CD14-positive monocyte (primary cell): ENCODE data around the gene NFKB1. TPM values are rescaled to one million over a fixed set of nuclear protein-coding genes. Genes with fewer than 3 reads are reported as not detected.

Experiments
- DNase-seq, 3 donors: peaks; one replicate each; pipeline ENCODE4 v3.0.0-alpha.2; 2011 to 2022
- H2AFZ ChIP-seq: 2 replicates; pipeline ENCODE4 v1.6.0; 2012; ENCODE audit warnings: mild to moderate bottlenecking, low read depth, low read length, inconsistent platforms; ENCODE audit not compliant: insufficient read depth, poor library complexity, severe bottlenecking
- H3K27ac ChIP-seq, 2 donors: 1 replicate in 1 of 2; 2 replicates in 1 of 2; pipeline ENCODE4 v1.5.1; 2012 to 2013; ENCODE audit warnings: low read length in 2 of 2, control low read depth in 1 of 2, inconsistent platforms in 1 of 2, low read depth in 1 of 2, mild to moderate bottlenecking in 1 of 2
- H3K27me3 ChIP-seq, 2 donors: one replicate each; pipeline versions ENCODE4 v1.6.0 to v1.6.1; 2011 to 2013; ENCODE audit warnings: low read length in 2 of 2; ENCODE audit not compliant: control insufficient read depth in 2 of 2, insufficient read depth in 2 of 2
- H3K36me3 ChIP-seq, 2 donors: replicated peaks in 1 of 2; 1 replicate in 1 of 2; 2 replicates in 1 of 2; pipeline versions ENCODE4 v1.5.1 to v1.6.1; 2012 to 2013; ENCODE audit warnings: low read length in 2 of 2, control low read depth in 1 of 2, inconsistent platforms in 1 of 2, mild to moderate bottlenecking in 1 of 2; ENCODE audit not compliant: insufficient read depth in 2 of 2, control insufficient read depth in 1 of 2
- H3K4me1 ChIP-seq, 2 donors: 1 replicate in 1 of 2; 2 replicates in 1 of 2; pipeline versions ENCODE4 v1.5.1 to v1.6.1; 2012 to 2013; ENCODE audit warnings: low read length in 2 of 2, control low read depth in 1 of 2, inconsistent platforms in 1 of 2, mild to moderate bottlenecking in 1 of 2, moderate library complexity in 1 of 2; ENCODE audit not compliant: insufficient read depth in 2 of 2, control insufficient read depth in 1 of 2
- H3K4me2 ChIP-seq: replicated peaks from 2 replicates; pipeline ENCODE3; 2012; ENCODE audit warnings: low read length, moderate library complexity, mild to moderate bottlenecking; ENCODE audit not compliant: poor library complexity, severe bottlenecking; ENCODE audit errors: extremely low read depth
- H3K4me3 ChIP-seq, 3 experiments: fragments of 200-600 bp in 1 of 3; sonication (generic) in 1 of 3; replicated peaks in 1 of 3; 1 replicate in 2 of 3; 2 replicates in 1 of 3; pipeline ENCODE4 v1.5.1; 2011 to 2013; ENCODE audit warnings: low read length in 3 of 3, mild to moderate bottlenecking in 3 of 3, control low read depth in 2 of 3, low read depth in 2 of 3, inconsistent platforms in 1 of 3, moderate library complexity in 1 of 3
- H3K79me2 ChIP-seq: 2 replicates; pipeline ENCODE4 v1.6.0; 2012; ENCODE audit warnings: mild to moderate bottlenecking, control low read depth, inconsistent platforms, low read length, moderate library complexity; ENCODE audit not compliant: insufficient read depth
- H3K9ac ChIP-seq: 2 replicates; pipeline ENCODE4 v1.6.0; 2017; ENCODE audit warnings: low read length, mild to moderate bottlenecking; ENCODE audit not compliant: insufficient read depth, poor library complexity, severe bottlenecking
- H3K9me3 ChIP-seq, 2 donors: replicated peaks in 1 of 2; 1 replicate in 1 of 2; 2 replicates in 1 of 2; pipeline versions ENCODE4 v1.5.1 to v1.6.1; 2012 to 2013; ENCODE audit warnings: low read length in 2 of 2, control low read depth in 1 of 2; ENCODE audit not compliant: control insufficient read depth in 1 of 2, insufficient read depth in 1 of 2
- H4K20me1 ChIP-seq: 2 replicates; pipeline ENCODE4 v1.6.0; 2012; ENCODE audit warnings: mild to moderate bottlenecking, low read length, control low read depth, moderate library complexity; ENCODE audit not compliant: insufficient read depth
- H3K27ac Mint-ChIP-seq, 7 donors: one replicate each; pipeline ENCODE4 v1.8.0; 2020; ENCODE audit warnings: mild to moderate bottlenecking in 7 of 7, mixed read lengths in 7 of 7, moderate library complexity in 6 of 7, inconsistent platforms in 2 of 7
- H3K27me3 Mint-ChIP-seq, 3 donors: one replicate each; pipeline ENCODE4 v1.8.0; 2021 to 2022; ENCODE audit warnings: low read depth in 3 of 3, mild to moderate bottlenecking in 3 of 3, mixed read lengths in 3 of 3, moderate library complexity in 3 of 3, inconsistent platforms in 1 of 3
- H3K36me3 Mint-ChIP-seq, 2 donors: one replicate each; pipeline ENCODE4 v1.8.0; 2020; ENCODE audit warnings: mixed read lengths in 2 of 2, inconsistent platforms in 1 of 2, mild to moderate bottlenecking in 1 of 2
- H3K4me1 Mint-ChIP-seq: one replicate; pipeline ENCODE4 v1.8.0; 2020; ENCODE audit warnings: mild to moderate bottlenecking, mixed read lengths
- H3K4me3 Mint-ChIP-seq, 2 donors: one replicate each; pipeline ENCODE4 v1.8.0; 2020; ENCODE audit warnings: mild to moderate bottlenecking in 2 of 2, mixed read lengths in 2 of 2, moderate library complexity in 1 of 2
- H3K9me3 Mint-ChIP-seq, 7 donors: one replicate each; pipeline ENCODE4 v1.8.0; 2020 to 2022; ENCODE audit warnings: mixed read lengths in 7 of 7, mild to moderate bottlenecking in 6 of 7, moderate library complexity in 6 of 7, inconsistent platforms in 2 of 7
- WGBS: methylation state at CpG from one replicate; pipeline ENCODE4 v1.1.5; 2013; ENCODE audit warnings: missing lambda C conversion rate; ENCODE audit not compliant: insufficient coverage; 5-methylcytosine and 5-hydroxymethylcytosine counted together
- intact Hi-C, 2 donors: fragments of 100-400 bp; cut with micrococcal nuclease; formaldehyde crosslinking; loops; one replicate each; pipeline versions ENCODE4 v1.15.0 to v1.15.1; 2023
- polyA plus RNA-seq, 3 donors: library from polyadenylated mRNA; depleted of rRNA in 1 of 3; unstranded in 2 of 3; stranded (reverse) in 1 of 3; fragments of 300-500 nt in 2 of 3; fragments of >200 nt in 1 of 3; fragmentation: Illumina TruSeq in 2 of 3; gene quantifications; 1 replicate in 2 of 3; 2 replicates in 1 of 3; pipeline ENCODE4 v1.2.3, GENCODE V29; 2012 to 2021
- TF ChIP-seq, protein P1 (sequence below): fragments of 200-600 bp; IDR thresholded peaks from one replicate; pipeline ENCODE4 v1.8.0; 2022; ENCODE audit warnings: antibody characterized with exemption, mild to moderate bottlenecking

NFKB1 gene
- polyA plus RNA-seq, 3 donors: 9.0 to 34.4 (median 17.8) TPM

DNA sequence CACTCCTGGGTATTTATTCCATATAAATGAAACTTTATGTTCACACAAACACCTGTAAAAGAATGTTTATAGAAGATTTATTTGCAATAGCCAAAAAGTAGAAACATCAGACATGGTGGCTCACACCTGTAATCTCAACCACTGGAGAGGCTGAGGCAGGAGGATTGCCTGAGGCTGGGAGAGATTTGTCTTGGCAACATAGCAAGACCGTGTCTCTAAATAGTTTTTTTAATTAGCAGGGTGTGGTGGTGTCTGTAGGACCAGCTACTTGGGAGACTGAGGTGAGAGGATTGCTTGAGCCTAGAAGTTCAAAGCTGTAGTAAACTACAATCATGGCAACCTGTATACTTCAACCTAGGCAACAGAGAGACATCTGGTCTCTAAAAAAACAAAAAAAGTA is 27.7 kb upstream of the NFKB1 start:
- H3K4me2 ChIP-seq: no peak overlapping the region
- TF ChIP-seq, protein P1, sequence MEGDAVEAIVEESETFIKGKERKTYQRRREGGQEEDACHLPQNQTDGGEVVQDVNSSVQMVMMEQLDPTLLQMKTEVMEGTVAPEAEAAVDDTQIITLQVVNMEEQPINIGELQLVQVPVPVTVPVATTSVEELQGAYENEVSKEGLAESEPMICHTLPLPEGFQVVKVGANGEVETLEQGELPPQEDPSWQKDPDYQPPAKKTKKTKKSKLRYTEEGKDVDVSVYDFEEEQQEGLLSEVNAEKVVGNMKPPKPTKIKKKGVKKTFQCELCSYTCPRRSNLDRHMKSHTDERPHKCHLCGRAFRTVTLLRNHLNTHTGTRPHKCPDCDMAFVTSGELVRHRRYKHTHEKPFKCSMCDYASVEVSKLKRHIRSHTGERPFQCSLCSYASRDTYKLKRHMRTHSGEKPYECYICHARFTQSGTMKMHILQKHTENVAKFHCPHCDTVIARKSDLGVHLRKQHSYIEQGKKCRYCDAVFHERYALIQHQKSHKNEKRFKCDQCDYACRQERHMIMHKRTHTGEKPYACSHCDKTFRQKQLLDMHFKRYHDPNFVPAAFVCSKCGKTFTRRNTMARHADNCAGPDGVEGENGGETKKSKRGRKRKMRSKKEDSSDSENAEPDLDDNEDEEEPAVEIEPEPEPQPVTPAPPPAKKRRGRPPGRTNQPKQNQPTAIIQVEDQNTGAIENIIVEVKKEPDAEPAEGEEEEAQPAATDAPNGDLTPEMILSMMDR: no peak
- intact Hi-C loops: no loop called here
- no peaks in the 10 kb centered on the region for H3K36me3 ChIP-seq
- Mint-ChIP-seq H3K9me3 (peaks cover 4 to 20% (median 8%) of the 10 kb centered on the region in 7 donors), H3K27ac (no peak overlapping the region), H3K36me3 (no peaks in the 10 kb centered on the region), H3K4me3 (no peak overlapping the region), H3K27me3 (peaks cover 0 to 2% (median 2%) of the 10 kb centered on the region in 3 donors), H3K4me1 (no peaks in the 10 kb centered on the region)
- no peaks in the 10 kb centered on the region for H4K20me1 ChIP-seq
- no peak for DNase-seq
- H3K9me3 ChIP-seq: peaks cover 0 to 6% of the 10 kb centered on the region in 2 donors
- no peak overlapping the region for H2AFZ ChIP-seq
- H3K79me2 ChIP-seq: no peaks in the 10 kb centered on the region
- 100% methylated on average over 1 of the region's 1 CpG for WGBS
- no peak overlapping the region for H3K9ac ChIP-seq
- no peaks in the 10 kb centered on the region for H3K27me3 ChIP-seq
- H3K27ac ChIP-seq: no peak overlapping the region
- no peaks in the 10 kb centered on the region for H3K4me1 ChIP-seq
- H3K4me3 ChIP-seq: no peak overlapping the region

GRCh38 chr4:102474736-102475504 is 26.2 kb upstream of the NFKB1 start:
- intact Hi-C loops: no loop called here
- peaks cover 0 to 2% (median 2%) of the 10 kb centered on the region in 3 donors for H3K27me3 Mint-ChIP-seq
- Histone ChIP-seq H3K36me3 (no peaks in the 10 kb centered on the region), H3K9ac (no peak overlapping the region), H3K4me3 (no peak overlapping the region), H3K27ac (no peak overlapping the region), H4K20me1 (no peaks in the 10 kb centered on the region), H3K9me3 (peaks cover 0 to 6% of the 10 kb centered on the region in 2 donors), H3K4me2 (no peak overlapping the region), H2AFZ (no peak overlapping the region), H3K4me1 (no peaks in the 10 kb centered on the region), H3K79me2 (no peaks in the 10 kb centered on the region), H3K27me3 (no peaks in the 10 kb centered on the region)
- no peaks in the 10 kb centered on the region for H3K36me3 Mint-ChIP-seq
- TF ChIP-seq, protein P1: no peak
- peaks cover 4 to 30% (median 16%) of the 10 kb centered on the region in 7 donors for H3K9me3 Mint-ChIP-seq
- no peaks in the 10 kb centered on the region for H3K4me1 Mint-ChIP-seq
- 93% methylated on average over 2 of the region's 5 CpGs for WGBS
- H3K27ac Mint-ChIP-seq: no peak overlapping the region
- H3K4me3 Mint-ChIP-seq: no peak overlapping the region
- no peak for DNase-seq
